Measurements from ENCODE around the gene HOXD10.

HOXD10 gene

DNA sequence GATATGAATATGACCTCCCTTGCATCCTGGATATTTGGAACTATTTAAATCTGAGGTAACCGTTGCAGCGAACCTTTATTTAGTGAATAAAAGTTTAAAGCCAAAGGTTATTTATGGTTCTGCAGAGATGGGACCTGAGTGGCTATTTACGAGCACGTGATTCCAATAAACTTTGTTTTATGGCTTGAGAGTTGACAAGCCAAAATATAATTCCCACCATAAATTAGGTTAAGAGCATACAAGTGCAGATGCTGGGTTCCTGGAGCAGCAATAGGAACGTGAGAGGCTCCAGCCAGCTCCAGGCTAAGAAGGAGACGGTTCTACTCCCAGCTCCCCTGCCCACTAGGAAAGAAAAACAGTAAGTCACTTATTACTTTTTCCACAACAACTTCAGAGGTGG is 29.5 kb downstream of the HOXD10 start:
- H3K4me3 ChIP-seq (ENCODE audit: low read length), result no peak overlapping the region
- H3K9ac ChIP-seq (ENCODE audit: low read length), result no peak overlapping the region
- no peak overlapping the region for H3K27ac ChIP-seq (ENCODE audit: low read depth, low read length)
- H3K36me3 ChIP-seq (ENCODE audit: control insufficient read depth, insufficient read depth, low read length), result no peaks in the 10 kb centered on the region
- H3K4me1 ChIP-seq (ENCODE audit: control insufficient read depth, insufficient read depth, low read length), result no peaks in the 10 kb centered on the region
- peaks cover 2% of the 10 kb centered on the region for H3K27me3 ChIP-seq (ENCODE audit: control insufficient read depth, insufficient read depth, low read length)

DNA sequence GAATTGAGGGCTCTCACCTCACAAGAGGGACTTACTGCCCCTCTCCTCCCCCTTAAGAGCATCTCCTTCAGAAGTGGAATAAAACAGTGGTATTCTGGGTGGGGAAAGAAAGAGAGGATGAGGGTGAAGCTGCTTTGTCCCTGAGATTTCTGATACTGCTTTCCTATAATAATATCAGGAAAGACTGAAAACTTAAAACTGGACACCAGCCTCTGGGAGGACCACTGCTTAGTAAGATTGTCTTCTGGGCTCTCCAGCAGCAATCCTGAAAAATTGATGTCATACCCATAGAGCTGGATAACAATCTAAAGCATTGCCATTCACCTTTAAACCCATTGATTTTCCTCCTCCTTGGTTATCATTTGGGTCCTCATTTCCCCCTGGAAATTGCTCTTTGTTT is 30.1 kb downstream of the HOXD10 start:
- H3K27me3 ChIP-seq (ENCODE audit: control insufficient read depth, insufficient read depth, low read length), result peaks cover 2% of the 10 kb centered on the region
- H3K9ac ChIP-seq (ENCODE audit: low read length), result no peak overlapping the region
- H3K36me3 ChIP-seq (ENCODE audit: control insufficient read depth, insufficient read depth, low read length), result no peaks in the 10 kb centered on the region
- H3K4me1 ChIP-seq (ENCODE audit: control insufficient read depth, insufficient read depth, low read length), result no peaks in the 10 kb centered on the region
- H3K4me3 ChIP-seq (ENCODE audit: low read length), result no peak overlapping the region
- no peak overlapping the region for H3K27ac ChIP-seq (ENCODE audit: low read depth, low read length)

DNA sequence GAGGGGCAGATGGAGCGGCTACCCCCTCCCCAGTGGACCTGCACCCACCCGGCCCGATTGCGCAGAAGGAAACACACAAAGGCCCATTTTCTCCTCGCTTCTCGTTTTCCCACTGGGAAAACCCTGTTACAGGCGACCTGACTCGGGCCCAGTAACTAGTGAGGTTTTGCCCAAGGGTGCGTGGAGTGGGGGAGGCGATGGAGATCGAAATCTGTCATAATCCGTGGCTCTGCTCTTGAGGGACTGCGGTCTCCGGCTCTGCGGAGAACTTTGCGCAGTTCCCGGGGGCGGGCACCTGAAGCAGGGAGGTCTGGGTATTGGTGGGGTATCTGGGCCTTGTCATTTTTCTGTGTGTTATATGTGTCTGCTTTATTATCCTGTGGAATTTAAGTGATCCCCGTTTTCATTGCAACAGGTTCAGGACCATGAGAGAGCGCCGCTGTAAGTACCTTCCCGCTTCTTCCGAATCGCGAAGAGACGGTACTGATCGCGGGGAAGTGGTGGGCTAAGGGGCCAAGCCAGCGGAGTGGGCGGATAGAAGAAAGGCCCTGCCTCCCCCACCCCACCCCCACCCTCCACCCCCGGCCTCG is 30.7 kb downstream of the HOXD10 start:
- Histone ChIP-seq H3K9ac (ENCODE audit: low read length) (no peak overlapping the region), H3K4me1 (ENCODE audit: control insufficient read depth, insufficient read depth, low read length) (no peaks in the 10 kb centered on the region), H3K27ac (ENCODE audit: low read depth, low read length) (no peak overlapping the region), H3K27me3 (ENCODE audit: control insufficient read depth, insufficient read depth, low read length) (peaks cover 2% of the 10 kb centered on the region), H3K4me3 (ENCODE audit: low read length) (no peak overlapping the region), H3K36me3 (ENCODE audit: control insufficient read depth, insufficient read depth, low read length) (no peaks in the 10 kb centered on the region)

DNA sequence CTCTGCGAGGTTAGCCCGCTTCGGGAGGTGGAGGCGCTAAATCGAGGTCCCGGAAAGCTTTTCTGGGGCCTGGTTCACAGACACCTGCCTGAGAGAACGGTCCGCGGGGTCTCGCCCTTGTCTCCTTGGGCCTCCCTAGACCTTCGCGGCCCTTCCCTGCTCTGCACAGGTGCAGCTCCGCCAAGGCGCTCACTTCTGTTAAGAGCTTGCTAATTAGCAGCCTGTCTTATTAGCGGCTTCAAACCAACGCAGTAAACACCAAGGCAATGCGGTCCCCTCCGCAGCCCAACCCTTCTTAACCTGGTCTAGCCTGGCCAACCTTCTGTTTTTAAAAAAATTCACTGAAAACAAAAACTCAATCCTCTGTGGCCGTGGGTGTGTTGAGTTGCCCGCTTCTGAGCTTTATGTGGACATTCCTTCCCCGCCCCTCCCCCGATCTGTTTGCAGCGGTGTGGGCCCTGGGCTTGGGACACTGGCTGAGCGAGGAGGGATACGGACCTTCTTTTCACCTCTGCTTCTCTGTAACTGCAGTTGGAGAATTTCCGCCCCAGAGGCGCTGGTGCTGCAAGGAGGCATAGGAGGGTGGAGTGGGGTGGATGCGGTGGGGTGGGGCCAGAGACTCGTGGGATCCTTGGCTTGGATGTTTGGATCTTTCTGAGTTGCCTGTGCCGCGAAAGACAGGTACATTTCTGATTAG is 31.4 kb downstream of the HOXD10 start:
- Histone ChIP-seq H3K27me3 (ENCODE audit: control insufficient read depth, insufficient read depth, low read length) (peaks cover 7% of the 10 kb centered on the region), H3K36me3 (ENCODE audit: control insufficient read depth, insufficient read depth, low read length) (peaks cover 3% of the 10 kb centered on the region), H3K4me3 (ENCODE audit: low read length) (no peak overlapping the region), H3K9ac (ENCODE audit: low read length) (no peak overlapping the region), H3K27ac (ENCODE audit: low read depth, low read length) (no peak overlapping the region), H3K4me1 (ENCODE audit: control insufficient read depth, insufficient read depth, low read length) (no peaks in the 10 kb centered on the region)

DNA sequence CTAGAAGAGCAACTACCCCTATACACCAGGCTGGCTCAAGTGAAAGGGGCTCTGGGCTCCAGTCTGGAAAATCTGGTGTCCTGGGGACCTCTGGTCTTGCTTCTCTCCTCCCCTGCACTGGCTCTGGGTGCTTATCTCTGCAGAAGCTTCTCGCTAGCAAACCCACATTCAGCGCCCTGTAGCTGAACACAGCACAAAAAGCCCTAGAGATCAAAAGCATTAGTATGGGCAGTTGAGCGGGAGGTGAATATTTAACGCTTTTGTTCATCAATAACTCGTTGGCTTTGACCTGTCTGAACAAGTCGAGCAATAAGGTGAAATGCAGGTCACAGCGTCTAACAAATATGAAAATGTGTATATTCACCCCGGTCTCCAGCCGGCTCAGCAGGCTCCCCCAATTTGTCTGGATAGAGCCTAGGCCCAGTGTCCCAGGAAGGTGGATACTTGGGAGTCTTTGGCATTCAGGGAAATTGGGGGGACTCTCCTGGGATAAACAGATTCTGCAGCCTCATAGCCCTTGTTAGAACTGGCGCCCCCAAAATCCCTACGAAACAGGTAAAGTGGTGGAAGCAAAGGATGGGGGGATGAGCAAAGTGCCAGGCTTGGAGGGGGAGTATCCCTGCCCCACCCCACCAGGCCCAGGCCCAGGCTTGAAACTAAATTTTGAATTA is 32.3 kb downstream of the HOXD10 start:
- H3K27ac ChIP-seq (ENCODE audit: low read depth, low read length), result no peak overlapping the region

DNA sequence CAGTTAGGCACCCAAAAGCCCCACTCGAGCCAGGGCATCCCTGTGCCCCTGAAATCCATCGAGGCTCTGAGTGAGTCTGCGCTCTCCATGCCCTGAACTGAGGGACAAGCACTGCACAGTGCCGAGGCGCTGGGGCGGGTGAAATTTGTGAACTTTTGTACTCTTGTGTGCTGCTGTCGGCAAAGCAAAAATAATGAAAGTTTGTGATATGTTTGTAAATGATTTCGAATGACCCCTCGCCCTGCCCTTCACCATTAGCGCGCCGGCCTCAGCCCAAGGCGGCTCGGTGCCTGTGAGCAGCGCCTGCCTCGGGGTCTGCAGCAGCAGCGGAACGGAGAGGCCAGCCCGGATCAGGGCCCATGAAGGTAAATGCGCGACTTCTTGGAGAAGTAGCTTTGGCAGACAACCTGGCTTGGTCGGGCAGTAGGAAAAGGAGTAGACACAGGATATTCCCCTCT is 32.9 kb downstream of the HOXD10 start:
- Histone ChIP-seq H3K36me3 (ENCODE audit: control insufficient read depth, insufficient read depth, low read length) (peaks cover 3% of the 10 kb centered on the region), H3K4me3 (ENCODE audit: low read length) (no peak overlapping the region), H3K27me3 (ENCODE audit: control insufficient read depth, insufficient read depth, low read length) (peaks cover 7% of the 10 kb centered on the region), H3K9ac (ENCODE audit: low read length) (no peak overlapping the region), H3K4me1 (ENCODE audit: control insufficient read depth, insufficient read depth, low read length) (no peaks in the 10 kb centered on the region), H3K27ac (ENCODE audit: low read depth, low read length) (no peak overlapping the region)

More for the DNA sequence above, 32.3 kb downstream of the HOXD10 start:
- Histone ChIP-seq H3K27me3 (ENCODE audit: control insufficient read depth, insufficient read depth, low read length) (peaks cover 7% of the 10 kb centered on the region), H3K9ac (ENCODE audit: low read length) (no peak overlapping the region), H3K36me3 (ENCODE audit: control insufficient read depth, insufficient read depth, low read length) (peaks cover 3% of the 10 kb centered on the region), H3K4me3 (ENCODE audit: low read length) (no peak overlapping the region), H3K4me1 (ENCODE audit: control insufficient read depth, insufficient read depth, low read length) (no peaks in the 10 kb centered on the region)

DNA sequence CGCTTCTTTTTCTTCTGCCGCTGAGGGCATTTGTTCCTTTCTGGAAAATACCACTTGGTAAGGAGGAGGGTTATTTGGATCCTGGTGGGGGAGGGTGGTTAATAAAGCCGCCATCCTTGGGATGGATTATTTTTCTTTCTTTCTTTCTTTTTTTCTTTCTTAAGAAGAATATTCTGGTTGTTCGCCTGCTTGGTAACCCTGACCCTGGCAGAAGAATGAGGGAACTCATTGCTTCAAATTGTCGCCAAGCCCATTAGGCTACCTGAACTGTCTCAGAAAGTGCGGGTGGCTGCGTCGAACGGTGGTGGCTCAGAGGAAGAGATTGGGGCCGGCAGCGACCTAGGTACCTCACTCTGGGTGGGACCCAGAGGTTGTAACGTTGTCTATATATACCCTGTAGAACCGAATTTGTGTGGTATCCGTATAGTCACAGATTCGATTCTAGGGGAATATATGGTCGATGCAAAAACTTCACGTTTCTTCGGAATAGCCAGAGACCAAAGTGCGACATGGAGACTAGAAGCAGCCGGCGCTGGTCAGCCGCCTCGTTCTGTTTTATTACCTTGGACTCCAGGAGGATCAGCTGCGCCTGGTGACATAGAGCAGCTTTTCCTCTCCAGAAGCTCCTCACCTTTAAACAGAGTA is 33.5 kb downstream of the HOXD10 start:
- Histone ChIP-seq H3K36me3 (ENCODE audit: control insufficient read depth, insufficient read depth, low read length) (peaks cover 3% of the 10 kb centered on the region), H3K4me1 (ENCODE audit: control insufficient read depth, insufficient read depth, low read length) (no peaks in the 10 kb centered on the region), H3K4me3 (ENCODE audit: low read length) (no peak overlapping the region), H3K27ac (ENCODE audit: low read depth, low read length) (no peak overlapping the region), H3K9ac (ENCODE audit: low read length) (no peak overlapping the region), H3K27me3 (ENCODE audit: control insufficient read depth, insufficient read depth, low read length) (peaks cover 7% of the 10 kb centered on the region)

DNA sequence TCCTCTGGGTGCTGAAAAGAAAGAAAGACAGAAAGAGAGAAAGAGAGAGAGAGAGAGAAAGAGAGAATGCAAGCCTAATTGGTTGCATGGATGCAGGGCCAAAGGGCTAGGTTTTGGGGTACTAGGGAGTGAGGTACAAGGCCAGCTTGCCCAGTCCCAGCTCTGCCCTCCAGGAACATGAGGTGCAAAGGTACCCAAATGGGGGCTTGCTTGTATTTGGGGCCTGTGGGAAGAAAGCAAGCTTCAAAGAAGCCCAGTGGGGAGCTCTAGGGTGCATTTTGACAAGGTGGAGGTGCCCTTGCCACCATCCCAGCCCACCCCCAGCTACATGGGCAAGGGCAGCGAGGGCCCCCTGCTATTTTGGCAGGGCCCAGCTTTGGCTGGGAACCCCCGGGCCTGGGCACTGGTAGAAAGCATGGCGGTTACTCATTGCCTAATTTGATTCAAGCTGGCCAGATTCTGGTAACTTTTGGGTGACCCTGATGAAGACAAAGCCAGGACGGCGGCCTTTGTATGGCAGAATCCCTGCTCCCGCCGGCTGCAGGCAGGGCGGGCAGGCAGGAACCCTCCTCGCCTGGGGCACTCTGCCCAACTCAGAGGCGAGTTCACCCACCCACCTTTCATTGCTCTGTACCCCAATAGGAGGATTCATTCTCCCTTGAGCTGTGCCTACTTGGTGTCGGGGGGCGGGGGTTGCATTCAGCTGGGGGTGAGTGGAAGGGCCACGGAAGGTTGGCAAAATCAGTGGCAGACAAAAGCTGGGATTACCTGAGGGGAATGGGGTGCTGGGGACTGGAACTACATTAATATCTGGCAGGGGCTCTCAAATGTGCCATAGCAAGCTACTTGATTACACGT is 34.2 kb downstream of the HOXD10 start:
- Histone ChIP-seq H3K36me3 (ENCODE audit: control insufficient read depth, insufficient read depth, low read length) (peaks cover 3% of the 10 kb centered on the region), H3K9ac (ENCODE audit: low read length) (no peak overlapping the region), H3K4me3 (ENCODE audit: low read length) (no peak overlapping the region), H3K27me3 (ENCODE audit: control insufficient read depth, insufficient read depth, low read length) (peaks cover 7% of the 10 kb centered on the region), H3K4me1 (ENCODE audit: control insufficient read depth, insufficient read depth, low read length) (no peaks in the 10 kb centered on the region), H3K27ac (ENCODE audit: low read depth, low read length) (no peak overlapping the region)

DNA sequence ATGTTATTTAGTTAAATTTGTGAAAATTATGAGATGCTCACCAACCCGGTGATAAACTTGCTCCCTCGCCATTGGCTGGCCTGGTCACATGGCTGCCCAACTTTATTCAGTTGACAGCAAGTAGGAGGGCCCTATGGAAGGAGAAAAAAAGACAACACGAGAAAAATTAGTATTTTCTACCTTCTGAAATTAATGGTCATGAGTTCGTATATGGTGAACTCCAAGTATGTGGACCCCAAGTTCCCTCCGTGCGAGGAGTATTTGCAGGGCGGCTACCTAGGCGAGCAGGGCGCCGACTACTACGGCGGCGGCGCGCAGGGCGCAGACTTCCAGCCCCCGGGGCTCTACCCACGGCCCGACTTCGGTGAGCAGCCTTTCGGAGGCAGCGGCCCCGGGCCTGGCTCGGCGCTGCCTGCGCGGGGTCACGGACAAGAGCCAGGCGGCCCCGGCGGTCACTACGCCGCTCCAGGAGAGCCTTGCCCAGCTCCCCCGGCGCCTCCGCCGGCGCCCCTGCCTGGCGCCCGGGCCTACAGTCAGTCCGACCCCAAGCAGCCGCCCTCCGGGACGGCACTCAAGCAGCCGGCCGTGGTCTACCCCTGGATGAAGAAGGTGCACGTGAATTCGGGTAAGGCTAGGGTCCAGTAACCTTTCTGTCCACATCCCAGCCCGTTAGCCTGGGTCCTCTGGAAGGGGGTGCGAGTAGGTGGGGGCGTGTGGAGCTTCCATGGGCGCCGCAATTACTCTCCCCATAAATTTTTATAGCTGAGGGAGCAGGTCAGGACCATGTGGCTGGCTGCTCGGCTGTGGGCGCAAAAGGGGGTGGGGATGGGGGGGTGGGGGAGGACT is 35.1 kb downstream of the HOXD10 start, which contains the start of gene HOXD4:
Gene HOXD4, plus strand, starts transcription at position 109 of the 846 bp plus-strand sequence. Its CDS starts 84 bp downstream, at position 193.
- peaks cover 7% of the 10 kb centered on the region for H3K27me3 ChIP-seq (ENCODE audit: control insufficient read depth, insufficient read depth, low read length)
- no peak within 1 kb of the TSS for H3K27ac ChIP-seq (ENCODE audit: low read depth, low read length)
- no peak within 1 kb of the TSS for H3K9ac ChIP-seq (ENCODE audit: low read length)
- peaks cover 3% of the 10 kb centered on the region for H3K36me3 ChIP-seq (ENCODE audit: control insufficient read depth, insufficient read depth, low read length)
- H3K4me1 ChIP-seq (ENCODE audit: control insufficient read depth, insufficient read depth, low read length), result no peaks in the 10 kb centered on the region
- no peak within 1 kb of the TSS for H3K4me3 ChIP-seq (ENCODE audit: low read length)

DNA sequence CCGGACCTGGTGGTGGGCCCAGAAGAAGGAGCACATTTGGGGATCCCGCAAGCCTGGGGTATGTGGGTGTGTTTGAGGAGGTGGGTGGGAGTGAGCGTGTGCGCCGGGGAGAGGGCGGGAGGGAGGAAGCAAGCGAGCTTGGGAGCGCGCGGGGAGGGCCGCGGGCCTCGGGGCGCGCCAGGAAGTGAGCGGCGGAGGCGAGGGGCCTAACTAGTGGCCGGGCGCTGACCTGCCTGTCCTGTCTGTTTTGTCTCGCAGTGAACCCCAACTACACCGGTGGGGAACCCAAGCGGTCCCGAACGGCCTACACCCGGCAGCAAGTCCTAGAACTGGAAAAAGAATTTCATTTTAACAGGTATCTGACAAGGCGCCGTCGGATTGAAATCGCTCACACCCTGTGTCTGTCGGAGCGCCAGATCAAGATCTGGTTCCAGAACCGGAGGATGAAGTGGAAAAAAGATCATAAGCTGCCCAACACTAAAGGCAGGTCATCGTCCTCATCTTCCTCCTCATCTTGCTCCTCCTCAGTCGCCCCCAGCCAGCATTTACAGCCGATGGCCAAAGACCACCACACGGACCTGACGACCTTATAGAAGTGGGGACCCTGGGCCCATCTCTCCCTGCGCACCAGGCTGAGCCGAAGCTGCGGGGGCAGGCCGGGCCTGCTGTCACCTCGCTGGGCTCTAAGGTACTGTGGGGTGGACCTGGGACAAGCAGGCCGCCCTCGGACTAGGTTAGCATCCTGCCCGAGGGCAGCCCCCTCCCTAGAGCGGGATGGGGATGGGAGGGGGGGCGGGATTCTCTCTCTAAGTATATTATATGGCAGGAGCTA is 36.0 kb downstream of the HOXD10 start:
- no peak overlapping the region for H3K27ac ChIP-seq (ENCODE audit: low read depth, low read length)
- no peak overlapping the region for H3K9ac ChIP-seq (ENCODE audit: low read length)
- peaks cover 7% of the 10 kb centered on the region for H3K27me3 ChIP-seq (ENCODE audit: control insufficient read depth, insufficient read depth, low read length)
- H3K36me3 ChIP-seq (ENCODE audit: control insufficient read depth, insufficient read depth, low read length), result peaks cover 3% of the 10 kb centered on the region
- no peak overlapping the region for H3K4me3 ChIP-seq (ENCODE audit: low read length)
- no peaks in the 10 kb centered on the region for H3K4me1 ChIP-seq (ENCODE audit: control insufficient read depth, insufficient read depth, low read length)
